HG03175 (cell line): Measurements from ENCODE around the gene SIN3B.

Experiments used
- ATAC-seq: cut with Tn5 transposase; IDR thresholded peaks from one replicate; pipeline ENCODE4 v1.9.1; 2021; ENCODE audit warnings: mild to moderate bottlenecking, moderate library complexity; ENCODE audit not compliant: unreplicated experiment

The SIN3B gene

DNA sequence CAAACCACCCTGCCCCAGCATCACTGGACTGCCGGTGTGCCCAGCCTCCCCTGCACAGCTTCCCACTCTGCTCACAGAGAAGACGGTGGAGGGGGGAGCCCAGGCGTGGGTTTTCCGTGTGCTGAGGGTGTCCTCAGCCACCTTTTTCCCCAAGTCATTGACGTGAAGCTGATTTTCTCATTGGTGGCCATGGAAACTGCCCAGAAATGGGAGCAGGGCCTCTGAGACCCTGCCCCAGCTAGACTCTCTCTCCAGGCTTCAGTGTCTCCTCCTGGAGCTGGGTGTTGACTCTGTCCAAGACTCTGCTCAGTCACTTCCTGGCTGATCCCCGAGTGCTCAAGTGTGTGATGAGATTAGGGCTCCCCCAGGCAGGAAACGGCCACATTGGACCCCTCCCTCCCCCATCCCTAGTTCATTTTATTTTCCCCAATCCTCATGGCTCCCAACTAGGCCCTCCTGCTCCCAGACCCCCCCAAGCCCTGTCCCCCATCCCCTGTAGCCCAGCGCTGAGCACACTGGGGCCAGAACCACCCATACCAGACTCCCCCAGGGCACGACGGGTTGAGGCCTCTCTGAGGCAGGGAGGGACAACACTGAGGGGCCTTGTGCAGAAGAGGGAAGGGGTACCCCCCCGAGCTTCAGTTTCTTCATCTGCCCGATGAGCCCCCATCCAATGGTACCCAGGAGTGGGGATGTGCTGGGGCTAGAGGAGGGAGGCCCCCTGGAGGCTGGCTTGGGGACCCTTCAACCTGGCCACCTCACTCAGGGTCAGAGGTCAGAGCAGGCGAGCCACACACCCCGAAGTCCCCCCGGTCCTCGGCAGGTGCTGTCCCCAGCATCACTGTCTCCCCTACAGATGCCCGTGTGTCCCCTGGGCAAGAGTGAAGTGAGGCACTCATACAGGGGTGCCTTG is 58.4 kb downstream of the SIN3B start:
- no peak for ATAC-seq

DNA sequence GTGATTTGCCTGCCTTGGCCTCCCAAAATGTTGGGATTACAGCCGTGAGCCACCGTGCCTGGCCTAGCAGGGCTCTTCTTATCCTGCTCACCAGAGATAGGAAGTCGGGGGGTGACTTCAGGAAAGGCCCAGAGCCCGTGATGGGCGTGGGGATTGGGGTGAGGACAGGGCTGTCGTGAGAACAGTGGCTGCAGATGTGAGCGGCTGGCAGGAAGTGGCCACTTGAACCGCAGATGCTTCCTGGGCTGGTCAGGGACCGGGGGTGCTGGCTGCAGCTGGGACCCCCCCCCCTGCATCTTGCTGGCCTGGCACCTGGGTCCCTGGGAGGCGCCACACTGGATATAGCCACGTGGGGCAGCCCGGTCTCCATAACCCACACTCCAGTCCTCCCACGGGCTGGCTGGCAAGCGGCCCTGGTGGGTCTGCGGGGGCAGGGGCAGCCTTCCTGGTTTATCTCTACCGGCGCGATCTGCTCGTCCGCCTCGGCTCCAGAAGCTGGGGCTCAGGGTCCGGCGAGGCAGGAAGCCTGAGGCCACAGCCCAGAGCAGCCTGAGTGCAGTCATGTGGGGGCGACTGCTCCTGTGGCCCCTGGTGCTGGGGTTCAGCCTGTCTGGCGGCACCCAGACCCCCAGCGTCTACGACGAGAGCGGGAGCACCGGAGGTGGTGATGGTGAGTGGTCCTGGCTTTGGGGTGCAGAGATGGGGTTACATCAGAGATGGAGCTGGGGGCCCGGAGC is 59.6 kb downstream of the SIN3B start, which contains the start of gene F2RL3:
TSS of gene F2RL3 (plus strand) at position 371 of the 737 bp plus-strand sequence. CDS start at position 562, 191 bp downstream.
- no peak for ATAC-seq

DNA sequence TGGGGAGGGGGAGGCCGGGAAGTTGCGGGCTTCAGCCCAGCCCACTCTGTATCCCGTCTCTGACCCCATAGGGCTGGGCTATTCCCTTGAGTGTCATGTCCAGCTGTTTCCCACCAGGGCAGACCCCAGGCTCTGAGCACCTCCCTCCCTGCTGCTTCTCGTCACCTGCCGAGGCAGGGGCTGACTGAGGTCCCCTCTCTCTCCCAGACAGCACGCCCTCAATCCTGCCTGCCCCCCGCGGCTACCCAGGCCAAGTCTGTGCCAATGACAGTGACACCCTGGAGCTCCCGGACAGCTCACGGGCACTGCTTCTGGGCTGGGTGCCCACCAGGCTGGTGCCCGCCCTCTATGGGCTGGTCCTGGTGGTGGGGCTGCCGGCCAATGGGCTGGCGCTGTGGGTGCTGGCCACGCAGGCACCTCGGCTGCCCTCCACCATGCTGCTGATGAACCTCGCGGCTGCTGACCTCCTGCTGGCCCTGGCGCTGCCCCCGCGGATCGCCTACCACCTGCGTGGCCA is 60.2 kb downstream of the SIN3B start:
- ATAC-seq, result no peak

DNA sequence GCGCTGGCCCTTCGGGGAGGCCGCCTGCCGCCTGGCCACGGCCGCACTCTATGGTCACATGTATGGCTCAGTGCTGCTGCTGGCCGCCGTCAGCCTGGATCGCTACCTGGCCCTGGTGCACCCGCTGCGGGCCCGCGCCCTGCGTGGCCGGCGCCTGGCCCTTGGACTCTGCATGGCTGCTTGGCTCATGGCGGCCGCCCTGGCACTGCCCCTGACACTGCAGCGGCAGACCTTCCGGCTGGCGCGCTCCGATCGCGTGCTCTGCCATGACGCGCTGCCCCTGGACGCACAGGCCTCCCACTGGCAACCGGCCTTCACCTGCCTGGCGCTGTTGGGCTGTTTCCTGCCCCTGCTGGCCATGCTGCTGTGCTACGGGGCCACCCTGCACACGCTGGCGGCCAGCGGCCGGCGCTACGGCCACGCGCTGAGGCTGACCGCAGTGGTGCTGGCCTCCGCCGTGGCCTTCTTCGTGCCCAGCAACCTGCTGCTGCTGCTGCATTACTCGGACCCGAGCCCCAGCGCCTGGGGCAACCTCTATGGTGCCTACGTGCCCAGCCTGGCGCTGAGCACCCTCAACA is 60.8 kb downstream of the SIN3B start:
- ATAC-seq, result no peak

DNA sequence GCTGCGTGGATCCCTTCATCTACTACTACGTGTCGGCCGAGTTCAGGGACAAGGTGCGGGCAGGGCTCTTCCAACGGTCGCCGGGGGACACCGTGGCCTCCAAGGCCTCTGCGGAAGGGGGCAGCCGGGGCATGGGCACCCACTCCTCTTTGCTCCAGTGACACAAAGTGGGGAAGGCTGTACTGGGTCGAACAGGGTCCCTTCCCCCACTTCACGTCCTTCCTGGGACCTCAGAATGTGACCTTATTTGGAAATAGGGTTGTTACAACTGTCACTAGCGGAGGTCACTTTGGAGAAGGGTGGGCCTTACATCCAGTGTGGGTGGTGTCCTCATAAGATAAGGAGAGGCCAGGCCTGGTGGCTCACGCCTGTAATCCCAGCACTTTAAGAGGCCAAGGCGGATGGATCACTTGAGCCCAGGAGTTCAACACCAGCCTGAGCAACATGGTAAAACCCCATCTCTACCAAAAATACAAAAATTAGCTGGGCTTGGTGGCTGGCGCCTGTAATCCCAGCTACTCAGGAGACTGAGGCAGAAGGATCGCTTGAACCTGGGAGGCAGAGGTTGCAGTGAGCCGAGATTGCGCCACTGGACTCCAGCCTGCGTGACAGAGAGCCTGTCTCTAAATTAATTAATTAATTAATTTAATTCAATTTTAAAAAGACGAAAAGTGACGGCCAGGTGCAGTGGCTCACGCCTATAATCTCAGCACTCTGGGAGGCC is 61.4 kb downstream of the SIN3B start:
- ATAC-seq, result no peak

DNA sequence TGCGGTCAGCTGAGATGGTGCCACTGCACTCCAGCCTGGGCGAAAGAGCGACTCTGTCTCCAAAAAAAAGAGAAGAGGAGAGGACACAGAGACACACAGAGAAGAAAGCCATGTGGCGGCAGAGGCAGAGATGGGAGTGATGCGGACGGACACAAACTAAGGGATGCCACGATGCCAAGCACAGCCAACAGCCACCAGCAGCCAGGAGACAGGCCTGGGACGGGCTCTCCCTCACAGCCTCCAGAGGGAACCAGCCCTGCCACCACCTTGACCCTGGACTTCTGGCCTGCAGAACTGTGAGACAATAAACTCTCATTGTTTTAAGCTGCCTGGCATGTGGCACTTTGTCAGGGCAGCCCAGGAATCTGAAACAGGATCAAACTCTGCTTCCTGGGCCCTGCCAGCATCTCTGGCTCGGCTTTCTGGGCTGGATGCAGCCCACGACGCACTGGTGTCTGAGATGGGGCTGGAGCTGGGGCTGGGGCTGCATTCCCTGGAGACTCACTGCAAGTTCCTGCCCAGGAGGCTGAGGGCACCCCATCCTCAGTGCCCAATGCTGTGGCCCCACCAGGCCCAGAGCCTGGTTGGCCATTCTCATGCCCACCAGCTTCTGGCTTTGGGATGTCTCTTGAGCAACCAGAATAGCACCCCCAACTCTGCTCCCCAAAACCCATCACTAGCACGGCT is 62.6 kb downstream of the SIN3B start:
- no peak for ATAC-seq

DNA sequence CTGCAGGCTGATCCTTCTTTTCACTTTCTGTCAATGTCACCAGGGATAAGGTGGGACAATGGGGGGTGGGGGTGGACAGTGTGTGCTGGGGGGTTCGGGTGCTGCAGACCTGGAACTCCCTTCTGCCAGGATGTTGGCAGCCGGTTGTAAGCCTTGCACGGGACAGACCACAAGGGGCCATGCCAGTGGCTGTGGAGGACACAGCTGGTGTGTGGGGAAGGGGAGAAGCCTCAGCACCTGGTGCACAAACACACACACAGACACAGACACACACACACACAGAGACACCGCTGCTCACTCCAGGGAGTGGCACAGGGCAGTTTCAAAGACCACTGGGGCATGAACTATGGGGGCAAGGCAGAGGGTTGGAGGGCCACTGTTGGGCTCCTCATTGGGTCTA is 63.2 kb downstream of the SIN3B start:
- no peak for ATAC-seq

DNA sequence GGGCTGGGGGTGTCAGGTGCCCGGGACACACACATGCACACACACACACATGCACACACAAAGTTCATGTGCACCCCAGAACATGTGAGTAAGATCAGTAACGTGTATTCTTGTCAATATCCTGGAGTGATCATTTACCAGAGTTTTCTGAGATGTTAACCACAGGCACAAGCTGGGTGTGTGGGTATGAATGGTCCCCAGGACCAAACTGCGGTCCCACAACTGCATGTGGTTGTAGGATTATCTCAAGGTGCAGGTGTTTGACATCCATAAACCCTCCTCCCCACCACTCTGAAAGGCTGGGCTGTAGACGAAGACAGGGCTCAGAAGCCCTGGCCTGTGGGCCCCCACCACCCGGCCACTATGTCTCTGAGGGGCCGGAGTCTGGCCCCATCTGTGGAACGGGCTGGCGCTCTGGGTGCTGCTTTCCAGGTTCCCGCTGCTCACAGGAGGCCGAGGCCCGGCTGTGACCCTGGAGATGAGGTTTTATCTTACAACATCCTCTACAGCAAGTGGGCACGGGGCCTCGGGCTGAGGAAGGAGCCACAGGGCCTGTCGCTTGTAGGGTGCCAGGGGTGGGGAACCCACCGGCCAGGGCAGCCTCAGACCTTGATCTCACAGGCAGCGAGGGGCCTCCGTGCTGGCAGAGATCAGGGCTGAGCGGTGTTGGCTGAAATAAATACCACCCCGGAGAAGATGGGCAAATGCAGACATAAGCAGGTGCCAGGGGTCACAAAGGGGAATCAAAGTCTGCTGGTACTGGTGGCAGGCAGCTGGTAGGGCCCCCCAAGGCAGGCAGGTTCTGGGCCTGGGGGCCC is 63.9 kb downstream of the SIN3B start:
- no peak for ATAC-seq

DNA sequence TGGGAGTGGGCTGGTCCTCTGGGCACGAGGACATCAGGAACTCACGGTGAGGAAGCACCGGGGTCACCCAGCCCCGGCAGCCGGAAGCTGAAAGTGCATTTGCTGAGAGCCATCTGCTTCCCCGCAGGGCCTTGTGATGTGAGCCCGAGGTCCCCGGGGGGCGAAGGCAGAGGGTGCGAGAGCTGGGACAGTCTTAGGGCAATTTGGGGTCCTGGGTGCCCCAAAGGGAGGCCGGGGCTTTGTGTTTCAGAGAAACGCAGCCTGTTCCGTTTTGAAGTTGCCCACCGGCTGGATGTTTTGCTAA is 64.4 kb downstream of the SIN3B start:
- ATAC-seq, result no peak

DNA sequence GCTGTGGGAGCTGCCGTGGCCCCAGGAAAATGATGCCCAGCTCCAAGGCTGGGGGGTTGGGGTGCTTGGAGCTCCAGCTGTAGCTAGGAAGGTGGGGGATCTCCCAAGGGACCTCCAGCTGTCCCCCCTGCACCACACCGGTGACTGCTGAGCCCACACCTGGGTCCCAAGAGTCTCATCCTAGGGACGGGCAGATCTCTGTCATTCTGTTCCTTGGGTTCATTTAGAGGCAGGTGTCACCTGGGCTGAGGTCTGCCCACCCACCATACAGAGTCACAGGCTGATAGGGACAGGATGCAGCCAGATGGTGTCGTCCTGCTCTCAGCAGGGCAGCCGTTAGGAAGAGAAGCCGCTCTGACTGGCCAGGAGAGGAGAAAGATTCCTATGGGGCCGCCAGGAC is 64.9 kb downstream of the SIN3B start:
- no peak for ATAC-seq

DNA sequence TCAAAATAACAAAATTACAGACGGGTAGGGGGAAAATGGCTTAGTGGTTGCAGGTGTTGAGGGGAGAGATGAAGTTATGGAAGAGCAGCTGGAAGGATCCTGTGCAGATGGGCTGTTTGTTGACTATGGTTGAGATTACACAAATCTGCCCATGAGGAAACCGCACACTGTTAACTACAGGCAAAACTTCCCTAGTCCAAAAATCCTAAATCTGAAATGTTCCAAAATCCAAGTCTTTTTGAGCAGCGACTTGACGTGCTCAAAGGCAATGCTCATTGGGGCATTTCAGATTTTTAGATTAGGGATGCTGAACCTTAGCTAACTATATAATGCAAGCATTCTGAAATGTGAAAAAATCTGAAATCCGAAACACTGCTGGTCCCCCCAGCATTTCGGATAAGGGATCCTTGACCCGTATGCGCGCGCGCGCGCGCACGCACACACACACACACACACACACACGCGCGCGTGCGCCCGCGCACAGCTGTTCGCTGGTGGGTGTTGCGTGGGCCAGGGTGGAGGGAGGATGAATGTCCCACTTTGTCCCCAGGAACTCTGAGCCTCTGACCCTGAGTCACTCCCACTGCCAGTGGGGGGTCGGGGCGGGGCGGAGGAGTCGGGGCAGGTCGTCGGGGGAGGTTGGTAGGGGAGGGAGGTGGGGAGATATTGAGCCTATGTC is 66.4 kb downstream of the SIN3B start:
- ATAC-seq, result no peak

DNA sequence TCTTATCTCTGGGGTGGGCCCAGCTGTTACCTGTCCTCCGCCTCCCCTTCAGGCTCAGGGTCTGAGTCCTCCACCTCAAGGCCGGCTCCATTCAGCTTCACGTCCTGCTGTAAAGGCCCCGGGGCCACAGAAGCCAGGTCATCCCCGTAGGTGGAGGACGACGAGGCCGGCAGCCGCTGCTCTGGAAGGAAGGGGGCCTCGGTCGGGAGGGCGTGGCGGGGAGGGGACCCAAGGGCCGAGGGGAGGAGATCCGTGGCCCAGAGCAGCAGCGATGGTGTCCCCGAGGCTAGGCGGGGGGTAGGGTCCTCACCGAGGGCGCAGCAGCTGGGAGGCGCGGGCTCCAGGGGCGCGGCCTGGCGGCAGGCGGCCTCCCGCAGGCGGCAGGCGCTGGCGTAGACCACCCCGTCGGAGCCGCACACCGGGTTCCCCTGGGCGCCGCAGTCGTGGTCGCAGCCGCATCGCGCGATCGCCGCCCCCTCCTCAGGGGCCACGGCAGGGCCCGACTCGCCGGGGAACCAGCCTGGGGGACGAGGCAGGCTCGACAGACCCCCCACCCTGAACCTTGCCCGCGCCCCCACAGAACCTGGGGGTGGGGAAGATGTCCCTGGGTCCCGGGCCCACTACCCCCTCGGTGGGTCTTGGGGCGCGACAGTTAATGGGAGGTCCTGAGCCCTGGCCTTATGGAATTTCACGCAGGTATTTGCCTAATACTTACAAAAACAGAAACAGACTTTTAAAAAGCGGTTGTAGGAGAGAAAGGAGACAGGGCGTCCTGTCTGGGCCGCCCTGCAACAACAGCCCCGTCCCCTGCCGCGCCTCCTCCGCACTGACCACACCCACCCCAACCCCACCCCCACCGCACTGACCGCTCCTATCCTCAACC is 67.2 kb downstream of the SIN3B start:
- peak; percentile 18 for ATAC-seq

DNA sequence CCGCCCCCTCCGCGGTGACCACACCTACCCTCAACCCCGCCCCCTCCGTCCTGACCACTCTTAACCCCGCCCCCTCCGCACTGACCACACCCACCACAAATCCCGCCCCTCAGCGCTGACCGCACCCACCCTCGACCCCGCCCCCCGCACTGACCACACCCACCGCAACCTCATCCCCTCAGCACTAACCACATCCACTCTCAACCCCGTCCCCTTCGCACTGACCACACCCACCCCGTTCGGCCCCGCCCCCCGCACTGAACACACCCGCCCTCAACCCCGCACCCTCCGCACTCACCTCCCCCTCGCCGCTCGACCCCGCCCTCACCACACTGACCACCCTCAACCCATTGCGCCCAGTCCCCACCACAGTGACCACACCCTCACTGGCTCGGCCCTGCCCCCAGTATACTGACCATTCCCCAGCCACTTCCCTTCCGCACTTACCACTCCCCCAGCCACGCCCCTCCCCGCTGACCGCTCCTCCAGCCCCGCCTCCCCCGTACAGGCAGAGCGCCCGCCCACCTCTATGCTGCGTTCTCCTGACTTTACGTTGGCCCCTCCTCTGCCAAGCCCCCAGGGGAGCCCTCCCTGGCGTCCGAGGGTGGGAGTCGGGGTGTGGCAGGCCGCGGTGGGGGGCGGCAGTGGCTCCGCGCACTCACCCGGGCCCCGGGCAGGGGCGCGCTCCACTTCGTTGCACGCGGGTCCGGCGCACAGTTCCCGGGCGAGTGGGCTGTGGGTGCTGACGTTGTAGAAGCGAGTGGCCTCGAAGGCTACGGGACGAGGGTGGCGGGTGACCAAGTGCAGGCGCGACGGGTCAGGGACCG is 68.0 kb downstream of the SIN3B start:
- peak; percentile 49 for ATAC-seq

DNA sequence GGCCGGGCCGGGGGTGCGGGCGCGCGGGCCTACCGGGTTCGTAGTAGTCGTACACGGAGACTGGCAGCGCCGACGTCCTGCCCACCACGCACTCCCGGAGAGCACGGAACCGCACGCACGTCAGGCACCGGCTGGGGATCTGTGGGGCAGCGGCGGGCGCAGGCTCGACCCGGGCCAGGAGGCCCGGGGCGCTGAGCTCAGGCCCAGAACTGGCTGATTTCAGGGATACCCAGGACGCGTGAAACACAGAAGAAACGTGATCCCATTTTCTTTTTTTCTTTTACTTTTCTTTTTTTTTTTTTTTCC is 68.6 kb downstream of the SIN3B start:
- no peak for ATAC-seq

DNA sequence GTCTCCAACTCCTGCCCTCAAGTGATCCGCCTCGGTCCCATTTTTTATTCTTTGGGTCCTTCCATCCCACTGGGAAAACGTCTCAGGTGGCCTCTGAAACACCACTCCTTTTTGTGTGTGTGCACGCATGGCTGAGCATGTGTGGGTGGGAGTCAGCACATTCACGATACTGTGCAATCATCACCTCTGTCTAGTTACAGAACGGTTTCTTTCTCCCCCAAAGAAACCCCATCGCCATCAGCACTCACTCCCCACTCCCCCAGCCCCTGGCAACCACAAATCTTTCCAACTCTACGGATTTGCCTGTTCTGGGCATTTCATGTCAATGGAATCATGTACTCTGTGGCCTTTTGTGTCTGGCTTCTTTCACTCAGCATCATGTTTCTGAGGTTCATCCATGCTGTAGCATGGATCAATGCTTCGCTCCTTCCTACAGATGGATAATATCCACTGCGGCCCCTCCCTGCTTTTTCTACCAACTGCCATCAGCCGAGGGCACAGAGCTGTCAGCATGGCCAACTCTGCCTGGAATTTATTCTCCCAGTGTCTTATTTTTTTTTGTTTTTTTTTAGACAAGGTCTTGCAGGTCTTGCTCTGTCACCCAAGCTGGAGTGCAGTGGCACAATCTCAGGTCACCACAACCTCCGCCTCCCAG is 69.3 kb downstream of the SIN3B start:
- ATAC-seq, result no peak

DNA sequence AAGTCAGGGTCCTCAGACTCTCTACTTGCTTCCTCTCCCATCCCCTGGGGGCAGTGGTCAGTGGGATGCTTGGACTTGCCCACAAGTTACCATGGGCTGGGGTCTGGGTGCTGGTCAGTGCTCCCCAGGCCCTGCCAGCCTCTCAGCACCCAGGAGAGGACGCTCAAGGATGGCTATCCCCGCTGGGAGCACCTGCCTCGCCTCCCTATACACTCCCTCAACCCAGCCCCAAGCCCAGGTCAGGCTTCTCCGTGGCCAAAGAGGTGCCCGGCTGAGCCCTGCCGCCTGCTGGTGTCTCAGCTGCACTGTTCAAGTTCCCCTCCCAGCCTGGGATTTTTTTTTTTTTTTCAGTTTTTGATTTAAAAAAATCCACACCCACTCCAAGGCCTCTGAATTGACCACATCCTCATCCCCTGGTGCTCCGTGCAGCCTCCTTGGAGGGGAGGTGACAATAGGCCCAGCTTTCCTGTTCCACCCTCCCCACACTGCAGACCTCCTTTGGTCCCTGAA is 70.4 kb downstream of the SIN3B start:
- no peak for ATAC-seq
